ENCODE data around the gene TSPAN10. TPM values are rescaled to one million over a fixed set of nuclear protein-coding genes. Genes with fewer than 3 reads are reported as not detected.
A peak's percentile ranks its signal among the peaks of the same experiment; 100 is the strongest.
"Not testable (repeated sequence)": the region's sequence is repeated elsewhere in the genome, so short reads cannot be mapped to it uniquely, and the experiment has no call there.

The TSPAN10 gene
- polyA plus RNA-seq, 10 donors: 0.49 to 1.4 (median 0.92) TPM

GRCh38 chr17:81660441-81660840 lies 23.4 kb downstream of the TSPAN10 start:
- no peak for DNase-seq

- no peak for DNase-seq
These were observed 25.0 kb downstream of the TSPAN10 start for GRCh38 chr17:81662002-81662401.

GRCh38 chr17:81664051-81664470 lies 27.1 kb downstream of the TSPAN10 start:
- DNase-seq: no peak

GRCh38 chr17:81665205-81666091 lies 28.5 kb downstream of the TSPAN10 start:
- DNase-seq: peak in 1 of 3 donors; percentile 39

GRCh38 chr17:81666092-81666341 lies 29.0 kb downstream of the TSPAN10 start:
- DNase-seq: no peak

GRCh38 chr17:81666342-81667191 lies 29.6 kb downstream of the TSPAN10 start, which contains the start of the genes CCDC137 and OXLD1:
CCDC137 (plus strand) TSS chr17:81666737; CDS start chr17:81666767, 30 bp downstream.
OXLD1 (minus strand) TSS chr17:81666605; CDS start chr17:81666577, 28 bp downstream.
- DNase-seq: peak; percentile 96 to 98 (median 97)

- no peak for DNase-seq
These were observed 30.8 kb downstream of the TSPAN10 start for GRCh38 chr17:81667754-81668153.

- DNase-seq: no peak
These were observed 35.5 kb downstream of the TSPAN10 start for GRCh38 chr17:81672504-81672903.

GRCh38 chr17:81672954-81673353 lies 36.0 kb downstream of the TSPAN10 start:
- DNase-seq: no peak

- no peak for DNase-seq
These were observed 36.7 kb downstream of the TSPAN10 start for GRCh38 chr17:81673561-81674258.

- DNase-seq: not testable (repeated sequence)
These were observed 38.7 kb downstream of the TSPAN10 start for GRCh38 chr17:81675515-81676221.

GRCh38 chr17:81676906-81677305 lies 39.9 kb downstream of the TSPAN10 start:
- DNase-seq: no peak

- DNase-seq: no peak
These were observed 43.2 kb downstream of the TSPAN10 start for GRCh38 chr17:81680150-81680549.

- DNase-seq: no peak
These were observed 44.7 kb downstream of the TSPAN10 start for GRCh38 chr17:81681672-81682071.

GRCh38 chr17:81682565-81683207 lies 45.7 kb downstream of the TSPAN10 start:
- no peak for DNase-seq

GRCh38 chr17:81683208-81683583 lies 46.2 kb downstream of the TSPAN10 start:
- DNase-seq: no peak

- peak; percentile 99 to 100 (median 100) for DNase-seq
These were observed 46.8 kb downstream of the TSPAN10 start, which contains the start of the genes ARL16 and HGS for GRCh38 chr17:81683584-81684441. ARL16 (minus strand) TSS chr17:81683797; CDS start chr17:81683753, 44 bp downstream. HGS (plus strand) TSS chr17:81684011; CDS start chr17:81684067, 56 bp downstream.

GRCh38 chr17:81684442-81684911 lies 47.5 kb downstream of the TSPAN10 start:
- no peak for DNase-seq

- DNase-seq: no peak
These were observed 48.1 kb downstream of the TSPAN10 start for GRCh38 chr17:81685108-81685507.

Measured in muscle of back (tissue), 11 donors.